Gastroesophageal sphincter (tissue), 4 donors: Measurements from ENCODE around the gene MS4A4E. TPM values are rescaled to one million over a fixed set of nuclear protein-coding genes. Genes with fewer than 3 reads are reported as not detected.

Experiments
- ATAC-seq: fragments of 150-250 bp; one replicate; pipeline ENCODE4 v1.9.1; 2016; ENCODE audit warnings: mild to moderate bottlenecking, moderate library complexity
- H3K27ac ChIP-seq, 4 donors: fragments of 200-600 bp; sonication (generic) in 3 of 4; 1 replicate in 3 of 4; 2 replicates in 1 of 4; pipeline ENCODE4 v1.5.1; 2016 to 2019
- H3K27me3 ChIP-seq: fragments of 200-600 bp; sonication (generic); one replicate; pipeline ENCODE4 v1.5.1; 2019
- H3K36me3 ChIP-seq, 2 donors: fragments of 200-600 bp; sonication (generic); one replicate each; pipeline ENCODE4 v1.5.1; 2019; ENCODE audit warnings: control low read depth in 1 of 2
- H3K4me1 ChIP-seq, 3 donors: fragments of 200-600 bp; sonication (generic); 1 replicate in 2 of 3; 2 replicates in 1 of 3; pipeline ENCODE4 v1.5.1; 2016 to 2019; ENCODE audit warnings: control low read depth in 2 of 3
- H3K4me3 ChIP-seq, 2 donors: fragments of 200-600 bp; sonication (generic); one replicate each; pipeline ENCODE4 v1.5.1; 2019; ENCODE audit warnings: mild to moderate bottlenecking in 1 of 2, moderate library complexity in 1 of 2
- H3K9me3 ChIP-seq, 3 donors: fragments of 200-600 bp; sonication (generic); one replicate each; pipeline ENCODE4 v1.5.1; 2017 to 2019; ENCODE audit warnings: control low read depth in 2 of 3
- CTCF ChIP-seq, 4 experiments: fragments of 200-600 bp in 2 of 4; fragments of 450-650 bp in 2 of 4; sonication (generic) in 1 of 4; IDR thresholded peaks; one replicate each; pipeline ENCODE4 v1.5.1; 2017 to 2019; ENCODE audit warnings: antibody characterized with exemption in 4 of 4, mild to moderate bottlenecking in 2 of 4, moderate library complexity in 2 of 4
- EP300 ChIP-seq: sonication (generic); formaldehyde crosslinking; IDR thresholded peaks from one replicate; pipeline ENCODE4 v1.6.1; 2017; ENCODE audit warnings: antibody characterized with exemption, mild to moderate bottlenecking
- POLR2A ChIP-seq, 2 donors: fragments of 450-650 bp; IDR thresholded peaks; one replicate each; pipeline ENCODE4 v1.6.1; 2017; ENCODE audit warnings: antibody characterized with exemption in 2 of 2, mild to moderate bottlenecking in 2 of 2, moderate library complexity in 1 of 2
- POLR2AphosphoS5 ChIP-seq: sonication (generic); formaldehyde crosslinking; IDR thresholded peaks from one replicate; pipeline ENCODE4 v1.6.1; 2017; ENCODE audit warnings: antibody characterized with exemption
- WGBS, 2 donors: methylation state at CpG; one replicate each; pipeline ENCODE4 v1.1.5; 2018; ENCODE audit warnings: low coverage in 1 of 2; 5-methylcytosine and 5-hydroxymethylcytosine counted together
- total RNA-seq, 4 donors: library from RNA; depleted of rRNA; stranded (reverse); fragments of >200 nt; gene quantifications; one replicate each; pipeline ENCODE4 v1.1.0, GENCODE V29; 2016

The MS4A4E gene
- total RNA-seq, 4 donors from 2014 or later = 3.0 to 8.2 (median 3.9) TPM; not detected in 1

GRCh38 chr11:60281485-60281884 is 38.5 kb upstream of the MS4A4E start:
- no peak for TF ChIP-seq POLR2AphosphoS5
- TF ChIP-seq EP300 = no peak
- no peak for TF ChIP-seq CTCF (IDR thresholded peaks at IDR 0.05)
- no peak for TF ChIP-seq POLR2A (IDR thresholded peaks at IDR 0.05)
- H3K9me3 ChIP-seq = no peaks in the 10 kb centered on the region
- H3K27me3 ChIP-seq = no peaks in the 10 kb centered on the region
- no peaks in the 10 kb centered on the region for H3K4me1 ChIP-seq
- peak overlapping the region in 1 of 4 donors; percentile 44 for H3K27ac ChIP-seq
- H3K4me3 ChIP-seq = peak overlapping the region in 1 of 2 donors; percentile 31
- ATAC-seq = no peak
- WGBS, 2 donors = 27 to 66% methylated on average over 2 of the region's 2 CpGs
- H3K36me3 ChIP-seq = no peaks in the 10 kb centered on the region

GRCh38 chr11:60280412-60280811 is 37.5 kb upstream of the MS4A4E start, which contains the start of gene MS4A4A:
Gene MS4A4A (plus strand): TSS chr11:60280666. CDS start chr11:60280676, 10 bp downstream.
- H3K4me1 ChIP-seq = no peaks in the 10 kb centered on the region
- H3K27ac ChIP-seq = peak within 1 kb of the TSS in 2 of 4 donors; percentile 37 to 44
- no peaks in the 10 kb centered on the region for H3K9me3 ChIP-seq
- 64 to 100% methylated on average over 2 of the region's 3 CpGs for WGBS, 2 donors
- no peaks in the 10 kb centered on the region for H3K27me3 ChIP-seq
- peak; percentile 53 for ATAC-seq
- H3K36me3 ChIP-seq = no peaks in the 10 kb centered on the region
- peak within 1 kb of the TSS in 1 of 2 donors; percentile 31 for H3K4me3 ChIP-seq
- no peak for TF ChIP-seq EP300
- TF ChIP-seq POLR2A (IDR thresholded peaks at IDR 0.05) = no peak
- TF ChIP-seq POLR2AphosphoS5 = no peak

- Histone ChIP-seq H3K27me3 (no peaks in the 10 kb centered on the region), H3K9me3 (peaks cover 0 to 13% (median 0%) of the 10 kb centered on the region in 3 donors), H3K36me3 (no peaks in the 10 kb centered on the region), H3K4me1 (no peaks in the 10 kb centered on the region), H3K27ac (no peak overlapping the region), H3K4me3 (no peak overlapping the region)
- no peak for TF ChIP-seq POLR2A (IDR thresholded peaks at IDR 0.05)
- no peak for TF ChIP-seq CTCF (IDR thresholded peaks at IDR 0.05)
- TF ChIP-seq EP300 = no peak
- TF ChIP-seq POLR2AphosphoS5 = no peak
- no peak for ATAC-seq
Observed at GRCh38 chr11:60274416-60274815, 31.5 kb upstream of the MS4A4E start.

- WGBS, 2 donors = 26 to 27% methylated on average over 4 of the region's 4 CpGs
- ATAC-seq = no peak
- no peak overlapping the region for H3K4me3 ChIP-seq
- no peaks in the 10 kb centered on the region for H3K27me3 ChIP-seq
- H3K36me3 ChIP-seq = no peaks in the 10 kb centered on the region
- H3K4me1 ChIP-seq = no peaks in the 10 kb centered on the region
- H3K9me3 ChIP-seq = peaks cover 0 to 18% (median 0%) of the 10 kb centered on the region in 3 donors
- no peak for TF ChIP-seq POLR2AphosphoS5
- no peak for TF ChIP-seq POLR2A (IDR thresholded peaks at IDR 0.05)
- TF ChIP-seq CTCF (IDR thresholded peaks at IDR 0.05) = peak; percentile 40 to 54 (median 52)
- TF ChIP-seq EP300 = no peak
- H3K27ac ChIP-seq = no peak overlapping the region
Observed at GRCh38 chr11:60265373-60266214, 22.7 kb upstream of the MS4A4E start.

DNA sequence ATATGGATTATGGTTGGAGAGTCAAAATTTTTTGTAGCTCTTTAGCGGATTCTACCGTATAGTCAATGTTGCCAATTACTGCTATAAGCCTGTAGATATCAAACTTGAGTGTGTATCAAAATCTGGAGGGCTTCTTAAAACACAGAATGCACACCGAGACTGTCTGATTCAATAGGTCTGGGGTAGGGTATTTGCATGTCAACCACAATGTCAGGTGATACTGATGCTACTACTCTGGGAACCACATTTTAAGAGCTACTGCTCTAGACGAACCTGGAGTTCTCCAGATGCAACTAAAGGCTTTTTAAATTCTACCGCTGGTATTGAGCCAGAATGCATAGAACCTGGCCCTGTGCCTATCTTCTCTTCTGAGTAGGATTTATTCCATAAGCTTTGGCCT is 21.7 kb upstream of the MS4A4E start:
- Histone ChIP-seq H3K36me3 (no peaks in the 10 kb centered on the region), H3K27me3 (no peaks in the 10 kb centered on the region), H3K4me3 (no peak overlapping the region), H3K9me3 (peaks cover 0 to 11% (median 0%) of the 10 kb centered on the region in 3 donors), H3K27ac (no peak overlapping the region), H3K4me1 (no peaks in the 10 kb centered on the region)
- ATAC-seq = no peak
- WGBS, 2 donors = 69 to 78% methylated on average over 4 to 5 of the region's 5 CpGs
- no peak for TF ChIP-seq POLR2A (IDR thresholded peaks at IDR 0.05)
- TF ChIP-seq POLR2AphosphoS5 = no peak
- TF ChIP-seq CTCF (IDR thresholded peaks at IDR 0.05) = no peak
- TF ChIP-seq EP300 = no peak
